ENCODE measurements around the gene SMIM35. TPM values are rescaled to one million over a fixed set of nuclear protein-coding genes. Genes with fewer than 3 reads are reported as not detected.

SMIM35 gene
- total and polyA plus RNA-seq, 2 of the 13 experiments (the other 11 are each of a cell fraction or from before 2014, with no cell fraction given) = not detected

DNA sequence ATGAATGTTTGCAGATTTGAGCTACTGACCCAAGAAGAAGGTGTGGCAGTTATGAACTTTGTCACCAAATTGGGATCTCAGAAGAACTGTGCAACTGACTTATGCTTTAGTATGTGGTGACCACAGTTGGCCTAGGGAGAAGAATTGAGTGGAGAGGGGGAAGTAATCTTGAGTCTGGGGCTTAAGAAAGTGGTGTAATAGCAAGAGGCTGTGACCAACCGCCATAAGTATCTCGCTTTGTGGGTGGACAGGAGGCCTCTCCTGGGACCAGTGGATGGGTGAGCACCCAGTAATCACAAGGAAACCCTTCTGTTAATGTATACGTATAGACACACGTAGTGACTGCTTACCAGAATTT lies 113.3 kb downstream of the SMIM35 start:
- Histone ChIP-seq H3K4me1 (ENCODE audit: insufficient read depth, low read length) (no peaks in the 10 kb centered on the region), H3K27me3 (ENCODE audit: control insufficient read depth in 1 of 2, insufficient read depth in 2 of 2, low read length in 2 of 2) (peaks cover 0 to 41% of the 10 kb centered on the region in 2 experiments; a peak in 2 of 5 replicates), H3K9ac (ENCODE audit: insufficient read depth, low read depth, low read length) (no peak overlapping the region), H3K4me3 (replicated peaks in 1 of 3; ENCODE audit: insufficient read depth in 1 of 3, low read depth in 2 of 3, low read length in 3 of 3) (no peak overlapping the region), H3K4me2 (ENCODE audit: low read depth, low read length) (no peak overlapping the region), H3K9me3 (ENCODE audit: low read length) (no peaks in the 10 kb centered on the region), H3K27ac (ENCODE audit: extremely low read length, insufficient read depth, low read length) (no peak overlapping the region), H3K79me2 (ENCODE audit: insufficient read depth, low read length) (no peaks in the 10 kb centered on the region), H4K20me1 (ENCODE audit: insufficient read depth, low read length) (no peaks in the 10 kb centered on the region), H2AFZ (ENCODE audit: low read length) (no peak overlapping the region), H3K36me3 (replicated peaks in 1 of 2; ENCODE audit: control insufficient read depth in 1 of 2, insufficient read depth in 2 of 2, low read length in 2 of 2) (no peaks in the 10 kb centered on the region)
- DNase-seq (ENCODE audit: low spot score) (no peak), FAIRE-seq (no peak), ATAC-seq (no peak)
- WGBS (ENCODE audit: low lambda C conversion rate) = 49% methylated on average over 4 of the region's 4 CpGs
- TF ChIP-seq ZBTB1 (CRISPR knock-in tag; IDR thresholded peaks at IDR 0.05; ENCODE audit: borderline replicate concordance) (no peak), IKZF4 (CRISPR knock-in tag; IDR thresholded peaks at IDR 0.05; ENCODE audit: borderline replicate concordance, low read depth, not compliant biosample characterization) (no peak), HNRNPLL (IDR thresholded peaks at IDR 0.05; ENCODE audit: low read depth, low read length, poor library complexity, severe bottlenecking) (no peak), GATA4 (IDR thresholded peaks at IDR 0.05; ENCODE audit: borderline replicate concordance, low read depth) (no peak), MBNL3 (CRISPR knock-in tag; conservative IDR thresholded peaks at IDR 0.05) (no peak), MAF1 (CRISPR knock-in tag; IDR thresholded peaks at IDR 0.05; ENCODE audit: borderline replicate concordance) (no peak), MEIS1 (CRISPR knock-in tag; IDR thresholded peaks at IDR 0.05; ENCODE audit: borderline replicate concordance) (no peak), ZNF446 (CRISPR knock-in tag; IDR thresholded peaks at IDR 0.05) (no peak), ZFP82 (CRISPR knock-in tag; IDR thresholded peaks at IDR 0.05; ENCODE audit: borderline replicate concordance) (no peak), ZNF782 (CRISPR knock-in tag; IDR thresholded peaks at IDR 0.05; ENCODE audit: borderline replicate concordance) (no peak), SAFB2 (CRISPR knock-in tag; IDR thresholded peaks at IDR 0.05; ENCODE audit: borderline replicate concordance, low read depth) (no peak), TAF1 (CRISPR knock-in tag; IDR thresholded peaks at IDR 0.05) (no peak), NBN (conservative IDR thresholded peaks at IDR 0.05) (no peak)
- TF ChIP-seq, protein P1, sequence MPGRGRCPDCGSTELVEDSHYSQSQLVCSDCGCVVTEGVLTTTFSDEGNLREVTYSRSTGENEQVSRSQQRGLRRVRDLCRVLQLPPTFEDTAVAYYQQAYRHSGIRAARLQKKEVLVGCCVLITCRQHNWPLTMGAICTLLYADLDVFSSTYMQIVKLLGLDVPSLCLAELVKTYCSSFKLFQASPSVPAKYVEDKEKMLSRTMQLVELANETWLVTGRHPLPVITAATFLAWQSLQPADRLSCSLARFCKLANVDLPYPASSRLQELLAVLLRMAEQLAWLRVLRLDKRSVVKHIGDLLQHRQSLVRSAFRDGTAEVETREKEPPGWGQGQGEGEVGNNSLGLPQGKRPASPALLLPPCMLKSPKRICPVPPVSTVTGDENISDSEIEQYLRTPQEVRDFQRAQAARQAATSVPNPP (CRISPR knock-in tag; IDR thresholded peaks at IDR 0.05) = no peak
- CTCF ChIA-PET (ENCODE audit: low intra/inter-chr PET ratio, low total read pairs) = no interaction called here
- in situ Hi-C loops (cut with HindIII; ENCODE audit: extremely low pct_ligation_motif_present, low pct_unique_long_range_greater_than_20kb) (no loop called here), intact Hi-C loops (cut with micrococcal nuclease; ENCODE audit: unreplicated experiment) (no loop called here)
- BruUV-seq (replicated peaks) = no TSS peak
- POLR2A ChIA-PET = no interaction called here
